Astrocyte (in vitro differentiated cells and primary cell): ENCODE data around the gene EPHA7. TPM values are rescaled to one million over a fixed set of nuclear protein-coding genes. Genes with fewer than 3 reads are reported as not detected.

Experiments
- DNase-seq: peaks from one replicate; pipeline ENCODE4 v3.0.0-alpha.2; 2010; ENCODE audit warnings: low read depth
- FAIRE-seq: peaks from 2 replicates; lab custom pipeline; 2011; peaks lifted over from hg19 to GRCh38; lab: Jason Lieb, UNC
- H2AFZ ChIP-seq: 2 replicates; pipeline ENCODE4 v1.6.0; 2012; ENCODE audit warnings: low read depth, low read length, inconsistent platforms
- H3K27ac ChIP-seq: 2 replicates; pipeline ENCODE4 v1.5.1; 2011; ENCODE audit warnings: low read depth, low read length, inconsistent platforms
- H3K27me3 ChIP-seq: 2 replicates; pipeline ENCODE4 v1.6.0; 2011; ENCODE audit warnings: low read length, inconsistent platforms; ENCODE audit not compliant: insufficient read depth
- H3K36me3 ChIP-seq: 2 replicates; pipeline ENCODE4 v1.5.1; 2011; ENCODE audit warnings: low read length, inconsistent platforms; ENCODE audit not compliant: insufficient read depth
- H3K4me1 ChIP-seq: 2 replicates; pipeline ENCODE4 v1.5.1; 2011; ENCODE audit warnings: low read length, inconsistent platforms; ENCODE audit not compliant: insufficient read depth
- H3K4me2 ChIP-seq: 2 replicates; pipeline ENCODE4 v1.6.0; 2012; ENCODE audit warnings: low read length, inconsistent platforms
- H3K4me3 ChIP-seq: 2 replicates; pipeline ENCODE4 v1.5.1; 2011; ENCODE audit warnings: low read depth, mild to moderate bottlenecking, low read length, inconsistent platforms; ENCODE audit not compliant: insufficient read depth
- H3K79me2 ChIP-seq: 2 replicates; pipeline ENCODE4 v1.6.0; 2012; ENCODE audit warnings: mild to moderate bottlenecking, low read length, inconsistent platforms; ENCODE audit not compliant: insufficient read depth
- H3K9ac ChIP-seq: 2 replicates; pipeline ENCODE4 v1.6.0; 2012; ENCODE audit warnings: mild to moderate bottlenecking, low read length, inconsistent platforms
- H3K9me3 ChIP-seq: 2 replicates; pipeline ENCODE4 v1.5.1; 2012; ENCODE audit warnings: low read depth, mild to moderate bottlenecking, low read length, inconsistent platforms; ENCODE audit not compliant: insufficient read depth
- H4K20me1 ChIP-seq: 2 replicates; pipeline ENCODE4 v1.6.0; 2012; ENCODE audit warnings: low read length, inconsistent platforms; ENCODE audit not compliant: insufficient read depth
- H3K27ac Mint-ChIP-seq: one replicate; pipeline ENCODE4 v1.8.0; 2021; ENCODE audit warnings: mild to moderate bottlenecking, mixed read lengths; ENCODE audit not compliant: unreplicated experiment
- H3K27me3 Mint-ChIP-seq: one replicate; pipeline ENCODE4 v1.8.0; 2021; ENCODE audit warnings: low read depth, mixed read lengths; ENCODE audit not compliant: unreplicated experiment
- H3K36me3 Mint-ChIP-seq: one replicate; pipeline ENCODE4 v1.8.0; 2021; ENCODE audit warnings: low read depth, mixed read lengths; ENCODE audit not compliant: unreplicated experiment
- H3K4me1 Mint-ChIP-seq: one replicate; pipeline ENCODE4 v1.8.0; 2021; ENCODE audit warnings: low read depth, mixed read lengths; ENCODE audit not compliant: unreplicated experiment
- H3K4me3 Mint-ChIP-seq: one replicate; pipeline ENCODE4 v1.8.0; 2021; ENCODE audit warnings: mild to moderate bottlenecking, moderate library complexity, mixed read lengths; ENCODE audit not compliant: unreplicated experiment
- H3K9me3 Mint-ChIP-seq: one replicate; pipeline ENCODE4 v1.8.0; 2021; ENCODE audit warnings: mild to moderate bottlenecking, mixed read lengths; ENCODE audit not compliant: unreplicated experiment
- EZH2 ChIP-seq: IDR thresholded peaks from 2 replicates; pipeline ENCODE4 v1.6.1; 2012; ENCODE audit warnings: mild to moderate bottlenecking, low read length, inconsistent platforms; ENCODE audit not compliant: insufficient read depth
- total RNA-seq: library from RNA; stranded (reverse); gene quantifications from 2 replicates; pipeline ENCODE4 v1.2.1, GENCODE V29; 2021
- TF ChIP-seq, protein P1 (sequence below): IDR thresholded peaks from 2 replicates; pipeline ENCODE4 v1.5.1; 2011; ENCODE audit warnings: low read depth, mild to moderate bottlenecking, inconsistent platforms, low read length, moderate library complexity; ENCODE audit not compliant: insufficient read depth

The EPHA7 gene
- total RNA-seq, 1 donor from 2014 or later, result 0.82 TPM

DNA sequence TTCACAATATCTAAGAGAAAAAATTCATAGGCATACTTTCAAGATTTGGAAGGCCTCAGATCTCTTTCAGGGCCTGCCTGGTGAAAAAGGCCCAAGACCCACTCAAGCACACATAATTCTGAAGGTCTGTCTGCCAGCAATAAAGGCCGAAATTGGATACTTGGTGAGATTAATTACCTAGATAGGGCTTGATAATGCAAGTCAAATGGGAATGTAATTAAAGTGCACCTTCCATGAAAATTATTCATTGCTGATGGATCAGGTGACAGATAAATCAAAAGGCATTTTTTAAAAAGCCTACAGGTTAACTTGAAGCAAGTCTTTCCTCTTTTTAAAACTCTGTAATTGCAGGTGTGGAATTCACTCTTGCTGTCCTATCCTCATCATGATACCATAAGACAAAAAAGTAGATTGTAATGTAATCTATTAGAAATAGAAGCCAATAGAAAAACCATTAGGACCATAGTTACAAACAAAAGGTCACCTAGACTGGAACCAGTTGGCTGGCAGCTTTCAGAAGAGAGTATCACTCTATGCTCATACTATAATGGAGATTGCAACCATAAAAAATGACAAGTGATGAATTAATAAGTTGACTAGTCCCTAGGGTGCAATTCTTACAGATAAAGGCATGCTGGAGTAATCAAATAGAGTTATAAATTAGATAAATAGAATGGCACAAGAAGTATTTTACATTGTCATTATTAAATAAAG lies 77.3 kb downstream of the EPHA7 start:
- Histone ChIP-seq H4K20me1 (no peaks in the 10 kb centered on the region), H3K27me3 (no peaks in the 10 kb centered on the region), H3K4me2 (no peak overlapping the region), H3K36me3 (no peaks in the 10 kb centered on the region), H3K9ac (no peak overlapping the region), H3K4me3 (no peak overlapping the region), H3K9me3 (no peaks in the 10 kb centered on the region), H3K4me1 (no peaks in the 10 kb centered on the region), H3K27ac (no peak overlapping the region), H3K79me2 (no peaks in the 10 kb centered on the region), H2AFZ (no peak overlapping the region)
- Mint-ChIP-seq H3K36me3 (no peaks in the 10 kb centered on the region), H3K27me3 (no peaks in the 10 kb centered on the region), H3K4me1 (peaks cover 2% of the 10 kb centered on the region), H3K4me3 (no peak overlapping the region), H3K27ac (no peak overlapping the region), H3K9me3 (no peaks in the 10 kb centered on the region)
- DNase-seq, result no peak
- TF ChIP-seq EZH2, result no peak
- TF ChIP-seq, protein P1, sequence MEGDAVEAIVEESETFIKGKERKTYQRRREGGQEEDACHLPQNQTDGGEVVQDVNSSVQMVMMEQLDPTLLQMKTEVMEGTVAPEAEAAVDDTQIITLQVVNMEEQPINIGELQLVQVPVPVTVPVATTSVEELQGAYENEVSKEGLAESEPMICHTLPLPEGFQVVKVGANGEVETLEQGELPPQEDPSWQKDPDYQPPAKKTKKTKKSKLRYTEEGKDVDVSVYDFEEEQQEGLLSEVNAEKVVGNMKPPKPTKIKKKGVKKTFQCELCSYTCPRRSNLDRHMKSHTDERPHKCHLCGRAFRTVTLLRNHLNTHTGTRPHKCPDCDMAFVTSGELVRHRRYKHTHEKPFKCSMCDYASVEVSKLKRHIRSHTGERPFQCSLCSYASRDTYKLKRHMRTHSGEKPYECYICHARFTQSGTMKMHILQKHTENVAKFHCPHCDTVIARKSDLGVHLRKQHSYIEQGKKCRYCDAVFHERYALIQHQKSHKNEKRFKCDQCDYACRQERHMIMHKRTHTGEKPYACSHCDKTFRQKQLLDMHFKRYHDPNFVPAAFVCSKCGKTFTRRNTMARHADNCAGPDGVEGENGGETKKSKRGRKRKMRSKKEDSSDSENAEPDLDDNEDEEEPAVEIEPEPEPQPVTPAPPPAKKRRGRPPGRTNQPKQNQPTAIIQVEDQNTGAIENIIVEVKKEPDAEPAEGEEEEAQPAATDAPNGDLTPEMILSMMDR, result no peak
- FAIRE-seq, result no peak

DNA sequence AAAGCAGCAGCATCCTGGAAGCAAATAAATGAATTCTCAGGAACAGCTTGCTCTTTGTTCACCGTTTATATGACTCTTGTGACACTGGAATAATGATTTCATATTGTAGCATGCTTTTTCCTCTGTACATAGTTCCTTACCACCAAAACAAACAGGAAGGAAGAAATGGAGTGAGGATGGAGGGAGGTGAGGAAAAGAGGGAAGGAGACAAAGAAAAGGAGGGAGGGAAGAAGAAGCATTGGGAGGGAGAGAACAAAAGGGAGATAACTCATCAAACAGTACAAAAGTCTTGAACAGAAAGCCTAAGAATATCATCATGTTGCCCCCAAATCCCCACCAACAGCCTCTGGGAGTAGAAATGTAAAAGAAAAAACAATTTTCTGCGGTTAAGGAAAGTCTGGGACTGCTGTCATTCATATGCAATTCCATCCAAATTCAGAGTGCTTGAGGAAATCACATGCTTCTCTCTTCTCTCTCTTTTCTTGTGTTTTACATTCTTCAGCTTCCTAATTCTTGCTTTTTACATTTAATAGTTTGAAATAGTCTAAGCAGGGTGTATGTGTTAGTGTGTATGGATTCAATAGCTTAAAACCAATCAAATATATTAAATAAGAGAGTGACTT lies 81.5 kb downstream of the EPHA7 start:
- no peak overlapping the region for H2AFZ ChIP-seq
- H3K9ac ChIP-seq, result no peak overlapping the region
- H3K79me2 ChIP-seq, result no peaks in the 10 kb centered on the region
- no peak overlapping the region for H3K27ac ChIP-seq
- H3K27me3 ChIP-seq, result no peaks in the 10 kb centered on the region
- FAIRE-seq (no peak), DNase-seq (no peak)
- no peaks in the 10 kb centered on the region for H3K4me1 ChIP-seq
- H3K27ac Mint-ChIP-seq, result no peak overlapping the region
- no peaks in the 10 kb centered on the region for H3K9me3 ChIP-seq
- no peaks in the 10 kb centered on the region for H3K36me3 ChIP-seq
- H3K4me3 ChIP-seq, result no peak overlapping the region
- H3K36me3 Mint-ChIP-seq, result no peaks in the 10 kb centered on the region
- no peak overlapping the region for H3K4me3 Mint-ChIP-seq
- no peaks in the 10 kb centered on the region for H4K20me1 ChIP-seq
- H3K4me1 Mint-ChIP-seq, result peaks cover 2% of the 10 kb centered on the region
- H3K4me2 ChIP-seq, result no peak overlapping the region
- H3K27me3 Mint-ChIP-seq, result no peaks in the 10 kb centered on the region
- H3K9me3 Mint-ChIP-seq, result no peaks in the 10 kb centered on the region
- TF ChIP-seq, protein P1, result no peak
- TF ChIP-seq EZH2, result no peak

DNA sequence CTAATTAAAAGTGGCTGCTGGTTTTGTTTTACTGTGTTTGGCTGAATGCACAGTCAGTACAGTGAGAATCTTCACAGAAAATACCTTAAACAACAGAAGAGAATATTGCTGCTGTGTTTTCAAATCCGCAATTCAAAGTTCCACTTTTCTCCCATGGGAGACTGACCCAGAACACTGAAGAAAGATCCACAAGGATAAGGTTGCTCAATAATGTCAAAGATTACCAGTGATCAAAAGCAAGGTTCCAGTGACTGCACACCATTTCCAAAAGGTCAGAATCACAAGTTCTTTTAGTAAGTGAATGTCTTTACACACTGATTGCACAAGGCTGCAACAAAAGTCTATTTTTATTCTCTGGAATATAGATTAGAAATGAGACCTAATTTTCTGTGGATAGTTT lies 82.3 kb downstream of the EPHA7 start:
- FAIRE-seq (no peak), DNase-seq (no peak)
- Mint-ChIP-seq H3K4me1 (peaks cover 2% of the 10 kb centered on the region), H3K27me3 (no peaks in the 10 kb centered on the region), H3K4me3 (no peak overlapping the region), H3K27ac (no peak overlapping the region), H3K9me3 (no peaks in the 10 kb centered on the region), H3K36me3 (no peaks in the 10 kb centered on the region)
- Histone ChIP-seq H3K9ac (no peak overlapping the region), H3K4me2 (no peak overlapping the region), H3K4me3 (no peak overlapping the region), H3K36me3 (no peaks in the 10 kb centered on the region), H3K9me3 (no peaks in the 10 kb centered on the region), H4K20me1 (no peaks in the 10 kb centered on the region), H2AFZ (no peak overlapping the region), H3K79me2 (no peaks in the 10 kb centered on the region), H3K4me1 (no peaks in the 10 kb centered on the region), H3K27me3 (no peaks in the 10 kb centered on the region), H3K27ac (no peak overlapping the region)
- TF ChIP-seq, protein P1, result no peak
- no peak for TF ChIP-seq EZH2
